ENCODE measurements around the gene DNM3. TPM values are rescaled to one million over a fixed set of nuclear protein-coding genes. Genes with fewer than 3 reads are reported as not detected.

Gene DNM3
- total and polyA plus RNA-seq, 4 donors, result 38.5 to 93.9 (median 48.5) TPM

GRCh38 chr1:172224871-172225270, 383.6 kb downstream of the DNM3 start:
- Histone ChIP-seq H3K27me3 (ENCODE audit: control insufficient read depth, insufficient read depth, low read length) (no peaks in the 10 kb centered on the region), H3K36me3 (ENCODE audit: control insufficient read depth, insufficient read depth, low read length) (no peaks in the 10 kb centered on the region), H3K4me1 (ENCODE audit: control insufficient read depth, insufficient read depth, low read length) (no peaks in the 10 kb centered on the region), H3K9me3 (ENCODE audit: control insufficient read depth, insufficient read depth, low read length) (no peaks in the 10 kb centered on the region), H3K4me3 (ENCODE audit: low read depth, low read length) (no peak overlapping the region), H3K27ac (ENCODE audit: low read depth, low read length) (no peak overlapping the region)
- 100% methylated on average over 1 of the region's 3 CpGs for WGBS (ENCODE audit: insufficient coverage)
- no peak for DNase-seq (ENCODE audit: low read depth in 4 of 6, low spot score in 6 of 6)

DNA sequence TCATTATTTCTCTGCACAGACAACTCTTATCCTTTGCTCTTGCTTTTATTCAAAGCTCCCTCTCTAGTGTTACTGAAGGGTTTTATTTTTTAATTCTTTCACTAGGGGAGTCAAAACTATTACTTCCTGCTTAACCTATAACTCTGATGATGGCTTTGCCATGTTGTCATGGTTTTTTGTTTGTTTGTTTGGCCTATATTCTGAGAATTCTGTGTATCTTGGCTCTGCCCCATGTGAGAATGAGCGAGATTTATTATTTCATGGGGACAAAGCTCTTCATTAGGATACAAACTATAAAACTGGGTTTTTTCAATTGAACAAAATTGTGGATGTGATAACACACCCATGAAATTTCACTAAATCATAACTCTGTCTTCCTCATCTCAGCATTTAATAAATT, 388.6 kb downstream of the DNM3 start:
- no CpG with 5 or more reads among the region's 1 CpG for WGBS (ENCODE audit: insufficient coverage)
- Histone ChIP-seq H3K36me3 (ENCODE audit: control insufficient read depth, insufficient read depth, low read length) (no peaks in the 10 kb centered on the region), H3K4me3 (ENCODE audit: low read depth, low read length) (no peak overlapping the region), H3K27ac (ENCODE audit: low read depth, low read length) (no peak overlapping the region), H3K4me1 (ENCODE audit: control insufficient read depth, insufficient read depth, low read length) (no peaks in the 10 kb centered on the region), H3K27me3 (ENCODE audit: control insufficient read depth, insufficient read depth, low read length) (no peaks in the 10 kb centered on the region), H3K9me3 (ENCODE audit: control insufficient read depth, insufficient read depth, low read length) (no peaks in the 10 kb centered on the region)
- DNase-seq (ENCODE audit: low read depth in 4 of 6, low spot score in 6 of 6), result peak in 1 of 6 donors; percentile 9

- no peak for DNase-seq (ENCODE audit: low read depth in 4 of 6, low spot score in 6 of 6)
- WGBS (ENCODE audit: insufficient coverage), result no CpG with 5 or more reads among the region's 2 CpGs
- no peak overlapping the region for H3K27ac ChIP-seq (ENCODE audit: low read depth, low read length)
- no peaks in the 10 kb centered on the region for H3K4me1 ChIP-seq (ENCODE audit: control insufficient read depth, insufficient read depth, low read length)
- H3K9me3 ChIP-seq (ENCODE audit: control insufficient read depth, insufficient read depth, low read length), result no peaks in the 10 kb centered on the region
- no peaks in the 10 kb centered on the region for H3K36me3 ChIP-seq (ENCODE audit: control insufficient read depth, insufficient read depth, low read length)
- no peak overlapping the region for H3K4me3 ChIP-seq (ENCODE audit: low read depth, low read length)
- no peaks in the 10 kb centered on the region for H3K27me3 ChIP-seq (ENCODE audit: control insufficient read depth, insufficient read depth, low read length)
Measured at GRCh38 chr1:172230526-172230925, 389.2 kb downstream of the DNM3 start.

- Histone ChIP-seq H3K4me3 (ENCODE audit: low read depth, low read length) (no peak overlapping the region), H3K9me3 (ENCODE audit: control insufficient read depth, insufficient read depth, low read length) (no peaks in the 10 kb centered on the region), H3K4me1 (ENCODE audit: control insufficient read depth, insufficient read depth, low read length) (peaks cover 1% of the 10 kb centered on the region), H3K27me3 (ENCODE audit: control insufficient read depth, insufficient read depth, low read length) (no peaks in the 10 kb centered on the region), H3K27ac (ENCODE audit: low read depth, low read length) (no peak overlapping the region), H3K36me3 (ENCODE audit: control insufficient read depth, insufficient read depth, low read length) (no peaks in the 10 kb centered on the region)
- 96% methylated on average over 3 of the region's 5 CpGs for WGBS (ENCODE audit: insufficient coverage)
- DNase-seq (ENCODE audit: low read depth in 4 of 6, low spot score in 6 of 6), result no peak
Measured at GRCh38 chr1:172236958-172237357, 395.7 kb downstream of the DNM3 start.

DNA sequence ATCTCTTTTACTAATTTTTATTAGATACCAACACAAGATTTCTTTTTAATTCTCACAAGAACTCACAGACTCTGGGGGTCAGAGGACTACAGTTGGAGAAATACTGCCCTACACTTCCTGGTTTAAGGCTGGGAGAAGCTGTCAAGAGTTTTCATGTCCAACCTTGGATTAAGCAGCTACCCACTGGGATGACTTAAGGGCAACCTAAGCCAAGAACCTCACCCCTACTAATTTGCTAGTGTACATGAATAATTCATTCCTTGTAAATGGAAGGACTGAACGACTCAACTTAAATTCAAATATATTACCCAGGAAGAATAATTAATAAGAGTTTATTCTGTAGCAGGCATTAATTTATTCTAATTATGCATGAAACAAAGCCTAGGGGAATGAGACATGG, 396.9 kb downstream of the DNM3 start:
- H3K9me3 ChIP-seq (ENCODE audit: control insufficient read depth, insufficient read depth, low read length), result no peaks in the 10 kb centered on the region
- no peak overlapping the region for H3K4me3 ChIP-seq (ENCODE audit: low read depth, low read length)
- no peaks in the 10 kb centered on the region for H3K27me3 ChIP-seq (ENCODE audit: control insufficient read depth, insufficient read depth, low read length)
- no peak for DNase-seq (ENCODE audit: low read depth in 4 of 6, low spot score in 6 of 6)
- H3K36me3 ChIP-seq (ENCODE audit: control insufficient read depth, insufficient read depth, low read length), result no peaks in the 10 kb centered on the region
- peaks cover 3% of the 10 kb centered on the region for H3K4me1 ChIP-seq (ENCODE audit: control insufficient read depth, insufficient read depth, low read length)
- WGBS (ENCODE audit: insufficient coverage), result no CpG with 5 or more reads among the region's 1 CpG
- no peak overlapping the region for H3K27ac ChIP-seq (ENCODE audit: low read depth, low read length)

DNA sequence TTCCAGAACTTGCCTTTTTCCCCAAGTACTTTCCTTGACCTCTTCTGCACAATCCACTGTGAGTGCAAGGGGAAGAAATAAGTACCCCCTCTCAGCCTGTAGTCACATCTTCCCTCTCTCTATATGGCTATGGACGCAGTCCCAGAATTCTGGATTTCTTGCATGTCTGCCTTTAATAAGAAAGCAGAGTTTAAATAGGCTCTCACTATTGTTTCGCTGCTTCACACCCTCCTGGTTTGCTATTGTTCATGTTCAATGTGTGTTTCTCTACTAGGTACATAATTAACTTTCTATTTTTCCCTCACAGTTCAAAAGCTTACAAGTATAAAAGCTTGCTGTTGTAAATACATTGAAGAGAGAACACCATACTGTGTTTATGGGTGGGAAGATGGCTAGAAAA, 397.7 kb downstream of the DNM3 start:
- Histone ChIP-seq H3K9me3 (ENCODE audit: control insufficient read depth, insufficient read depth, low read length) (no peaks in the 10 kb centered on the region), H3K27me3 (ENCODE audit: control insufficient read depth, insufficient read depth, low read length) (no peaks in the 10 kb centered on the region), H3K36me3 (ENCODE audit: control insufficient read depth, insufficient read depth, low read length) (no peaks in the 10 kb centered on the region), H3K4me1 (ENCODE audit: control insufficient read depth, insufficient read depth, low read length) (peaks cover 3% of the 10 kb centered on the region), H3K27ac (ENCODE audit: low read depth, low read length) (peak overlapping the region; percentile 60), H3K4me3 (ENCODE audit: low read depth, low read length) (no peak overlapping the region)
- DNase-seq (ENCODE audit: low read depth in 4 of 6, low spot score in 6 of 6), result peak in 2 of 6 donors; percentile 9 to 19
- WGBS (ENCODE audit: insufficient coverage), result no CpG with 5 or more reads among the region's 2 CpGs

DNA sequence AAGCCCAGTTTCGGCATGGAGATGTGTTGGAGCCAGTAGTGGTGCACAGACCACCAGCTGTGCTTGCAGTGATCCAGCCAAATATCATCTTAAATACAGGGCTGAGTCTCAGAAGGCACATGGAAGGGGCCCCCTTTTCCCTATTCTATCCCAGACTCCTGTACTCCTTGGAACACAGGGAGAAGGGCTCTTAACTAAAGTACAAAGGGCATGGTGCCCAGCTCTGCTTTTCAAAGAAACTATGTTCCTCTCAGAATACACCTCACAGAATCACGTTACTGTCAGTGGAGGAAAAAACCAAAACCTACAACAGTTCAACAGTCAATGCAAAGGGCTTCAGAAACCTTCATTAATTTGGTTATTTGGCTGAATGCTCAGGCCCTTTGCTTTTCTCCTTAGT, 398.6 kb downstream of the DNM3 start:
- no peak overlapping the region for H3K4me3 ChIP-seq (ENCODE audit: low read depth, low read length)
- 20% methylated on average over 1 of the region's 2 CpGs for WGBS (ENCODE audit: insufficient coverage)
- no peaks in the 10 kb centered on the region for H3K36me3 ChIP-seq (ENCODE audit: control insufficient read depth, insufficient read depth, low read length)
- H3K4me1 ChIP-seq (ENCODE audit: control insufficient read depth, insufficient read depth, low read length), result peaks cover 3% of the 10 kb centered on the region
- H3K27ac ChIP-seq (ENCODE audit: low read depth, low read length), result peak overlapping the region; percentile 60
- no peaks in the 10 kb centered on the region for H3K9me3 ChIP-seq (ENCODE audit: control insufficient read depth, insufficient read depth, low read length)
- peak; percentile 44 to 88 (median 60) for DNase-seq (ENCODE audit: low read depth in 4 of 6, low spot score in 6 of 6)
- no peaks in the 10 kb centered on the region for H3K27me3 ChIP-seq (ENCODE audit: control insufficient read depth, insufficient read depth, low read length)

DNA sequence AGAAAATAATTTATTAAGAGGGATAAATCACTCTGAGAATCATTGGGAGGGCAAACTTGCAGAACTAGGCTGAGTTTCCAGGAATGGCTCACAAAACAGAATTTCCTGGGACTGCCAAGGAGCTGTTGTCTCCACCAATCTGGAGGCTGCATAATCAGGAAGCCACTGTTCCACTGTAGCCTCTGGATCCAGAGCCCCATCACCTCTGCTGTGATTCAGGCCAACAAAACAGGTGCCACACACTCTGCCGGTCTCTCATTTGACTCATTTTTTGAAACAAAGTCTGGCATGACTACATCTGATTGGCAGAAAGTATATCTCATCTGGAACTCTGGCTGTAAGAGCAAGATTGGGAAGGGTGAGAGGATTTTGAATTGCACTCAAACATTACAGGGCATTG, 400.2 kb downstream of the DNM3 start:
- no peak overlapping the region for H3K27ac ChIP-seq (ENCODE audit: low read depth, low read length)
- peaks cover 3% of the 10 kb centered on the region for H3K4me1 ChIP-seq (ENCODE audit: control insufficient read depth, insufficient read depth, low read length)

GRCh38 chr1:172244865-172245264, 403.6 kb downstream of the DNM3 start:
- Histone ChIP-seq H3K36me3 (ENCODE audit: control insufficient read depth, insufficient read depth, low read length) (no peaks in the 10 kb centered on the region), H3K9me3 (ENCODE audit: control insufficient read depth, insufficient read depth, low read length) (no peaks in the 10 kb centered on the region), H3K27ac (ENCODE audit: low read depth, low read length) (no peak overlapping the region), H3K4me3 (ENCODE audit: low read depth, low read length) (no peak overlapping the region), H3K27me3 (ENCODE audit: control insufficient read depth, insufficient read depth, low read length) (no peaks in the 10 kb centered on the region), H3K4me1 (ENCODE audit: control insufficient read depth, insufficient read depth, low read length) (peaks cover 3% of the 10 kb centered on the region)
- no peak for DNase-seq (ENCODE audit: low read depth in 4 of 6, low spot score in 6 of 6)
- 100% methylated on average over 1 of the region's 1 CpG for WGBS (ENCODE audit: insufficient coverage)

More for the DNA sequence above, 400.2 kb downstream of the DNM3 start:
- Histone ChIP-seq H3K9me3 (ENCODE audit: control insufficient read depth, insufficient read depth, low read length) (no peaks in the 10 kb centered on the region), H3K36me3 (ENCODE audit: control insufficient read depth, insufficient read depth, low read length) (no peaks in the 10 kb centered on the region), H3K27me3 (ENCODE audit: control insufficient read depth, insufficient read depth, low read length) (no peaks in the 10 kb centered on the region), H3K4me3 (ENCODE audit: low read depth, low read length) (no peak overlapping the region)
- peak in 1 of 6 donors; percentile 13 for DNase-seq (ENCODE audit: low read depth in 4 of 6, low spot score in 6 of 6)
- 80% methylated on average over 1 of the region's 1 CpG for WGBS (ENCODE audit: insufficient coverage)

DNA sequence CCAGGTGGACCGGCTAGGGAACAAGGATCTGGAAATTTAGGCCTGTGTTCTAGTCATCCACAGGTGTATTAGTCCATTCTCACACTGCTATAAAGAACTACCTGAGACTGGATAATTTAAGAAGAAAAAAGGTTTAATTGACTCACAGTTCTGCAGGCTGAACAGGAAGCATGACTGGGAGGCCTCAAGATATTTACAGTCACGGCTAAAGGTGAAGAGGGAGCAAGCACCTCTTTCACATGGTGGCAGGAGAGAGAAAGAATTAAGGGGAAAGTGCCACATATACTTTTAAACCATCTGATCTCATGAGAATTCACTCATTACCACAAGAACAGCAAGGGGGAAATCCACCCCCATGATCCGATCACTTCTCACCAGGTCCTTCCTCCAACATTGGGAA, 404.5 kb downstream of the DNM3 start:
- DNase-seq (ENCODE audit: low read depth in 4 of 6, low spot score in 6 of 6), result no peak
- H3K36me3 ChIP-seq (ENCODE audit: control insufficient read depth, insufficient read depth, low read length), result no peaks in the 10 kb centered on the region
- peaks cover 3% of the 10 kb centered on the region for H3K4me1 ChIP-seq (ENCODE audit: control insufficient read depth, insufficient read depth, low read length)
- no peaks in the 10 kb centered on the region for H3K9me3 ChIP-seq (ENCODE audit: control insufficient read depth, insufficient read depth, low read length)
- WGBS (ENCODE audit: insufficient coverage), result no CpG with 5 or more reads among the region's 3 CpGs
- no peak overlapping the region for H3K4me3 ChIP-seq (ENCODE audit: low read depth, low read length)
- no peak overlapping the region for H3K27ac ChIP-seq (ENCODE audit: low read depth, low read length)
- H3K27me3 ChIP-seq (ENCODE audit: control insufficient read depth, insufficient read depth, low read length), result no peaks in the 10 kb centered on the region
